Loucy (cell line): Measurements from ENCODE around the gene SH2D6.

Source experiments
- H2AFZ ChIP-seq: fragments of 200-600 bp; sonication (generic); 2 replicates; pipeline ENCODE4 v1.6.0; 2016; ENCODE audit warnings: antibody characterized with exemption, mild to moderate bottlenecking, low read length, moderate library complexity
- H3F3A ChIP-seq: fragments of 200-600 bp; 2 replicates; pipeline ENCODE4 v1.6.0; 2016; ENCODE audit warnings: antibody characterized with exemption, low read depth, mild to moderate bottlenecking
- H3K27me3 ChIP-seq: fragments of 200-600 bp; sonication (generic); 2 replicates; pipeline ENCODE4 v1.6.1; 2014; ENCODE audit warnings: low read length, mild to moderate bottlenecking; ENCODE audit not compliant: insufficient read depth, poor library complexity, severe bottlenecking
- H3K36me3 ChIP-seq: fragments of 200-600 bp; sonication (generic); 2 replicates; pipeline ENCODE4 v1.6.1; 2016; ENCODE audit warnings: low read length; ENCODE audit not compliant: insufficient read depth
- H3K4me1 ChIP-seq: fragments of 200-600 bp; sonication (generic); 2 replicates; pipeline ENCODE4 v1.5.1; 2014; ENCODE audit warnings: low read length, mild to moderate bottlenecking; ENCODE audit not compliant: insufficient read depth, poor library complexity, severe bottlenecking
- H3K4me2 ChIP-seq: fragments of 200-600 bp; sonication (generic); 2 replicates; pipeline ENCODE4 v1.6.0; 2014; ENCODE audit warnings: antibody characterized with exemption, low read length, low read depth, mild to moderate bottlenecking; ENCODE audit not compliant: poor library complexity, severe bottlenecking
- H3K4me3 ChIP-seq: fragments of 200-600 bp; sonication (generic); 2 replicates; pipeline ENCODE4 v1.5.1; 2014; ENCODE audit warnings: low read length, mild to moderate bottlenecking, mixed read lengths; ENCODE audit not compliant: poor library complexity, severe bottlenecking
- H3K79me2 ChIP-seq: fragments of 200-600 bp; sonication (generic); 2 replicates; pipeline ENCODE4 v1.6.1; 2014; ENCODE audit warnings: low read length; ENCODE audit not compliant: insufficient read depth
- H3K9ac ChIP-seq: fragments of 200-600 bp; sonication (generic); 2 replicates; pipeline ENCODE4 v1.6.0; 2014; ENCODE audit warnings: mild to moderate bottlenecking, low read depth, low read length, moderate library complexity; ENCODE audit not compliant: poor library complexity, severe bottlenecking
- H3K9me2 ChIP-seq: fragments of 200-600 bp; sonication (generic); replicated peaks from 2 replicates; pipeline ENCODE4 v1.6.1; 2016; ENCODE audit warnings: low read depth, low read length, mixed read lengths
- H3K9me3 ChIP-seq: fragments of 200-600 bp; sonication (generic); 2 replicates; pipeline ENCODE4 v1.6.1; 2014; ENCODE audit warnings: mild to moderate bottlenecking, antibody characterized with exemption, low read length, low read depth; ENCODE audit not compliant: insufficient read depth
- H4K20me1 ChIP-seq: fragments of 200-600 bp; sonication (generic); 2 replicates; pipeline ENCODE4 v1.6.0; 2014; ENCODE audit warnings: antibody characterized with exemption, low read length, mild to moderate bottlenecking; ENCODE audit not compliant: insufficient read depth, poor library complexity, severe bottlenecking
- CTCF ChIP-seq: fragments of 200-600 bp; sonication (generic); conservative IDR thresholded peaks from 2 replicates; pipeline ENCODE4 v1.5.1; 2014; ENCODE audit warnings: mild to moderate bottlenecking, antibody characterized with exemption, low read length
- EZH2phosphoT487 ChIP-seq: fragments of 200-600 bp; IDR thresholded peaks from 2 replicates; pipeline ENCODE4 v1.6.1; 2018; ENCODE audit warnings: antibody characterized with exemption, mild to moderate bottlenecking, moderate library complexity, borderline replicate concordance

The SH2D6 gene

DNA sequence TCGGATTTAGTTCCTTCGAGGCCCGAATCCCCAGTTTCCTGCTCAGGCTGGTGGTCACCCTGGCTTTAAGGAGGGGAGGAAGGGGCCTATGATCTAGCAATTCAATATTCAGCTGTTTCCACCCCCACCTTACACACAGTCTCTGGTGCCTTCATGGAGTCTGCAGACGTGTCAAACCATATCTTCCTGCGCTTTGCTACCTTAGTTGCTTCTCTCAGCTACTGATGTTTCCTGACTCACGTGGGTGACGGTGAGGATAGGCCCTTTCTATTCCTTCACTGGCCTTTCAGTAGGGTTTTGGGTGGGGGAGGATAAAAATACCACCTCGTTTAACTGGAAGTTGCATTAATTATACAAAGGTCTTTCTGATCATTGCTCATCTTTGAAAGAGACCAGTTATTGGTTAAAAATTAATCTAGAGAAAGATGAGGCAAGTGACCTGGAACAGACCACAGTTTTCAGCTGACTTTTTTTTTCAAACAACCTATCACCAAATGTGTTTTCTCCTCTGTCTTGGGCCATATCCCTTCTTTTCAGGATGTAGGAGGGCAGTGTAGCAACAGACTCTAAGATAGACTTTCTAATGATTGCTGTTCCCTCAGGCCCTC is 49.7 kb downstream of the SH2D6 start:
- Histone ChIP-seq H3K36me3 (no peaks in the 10 kb centered on the region), H3K9me2 (no peaks in the 10 kb centered on the region), H3K9me3 (no peaks in the 10 kb centered on the region), H3F3A (no peaks in the 10 kb centered on the region), H4K20me1 (no peaks in the 10 kb centered on the region), H3K4me2 (no peak overlapping the region), H3K79me2 (no peaks in the 10 kb centered on the region), H3K4me3 (no peak overlapping the region), H3K9ac (no peak overlapping the region), H2AFZ (no peak overlapping the region), H3K27me3 (no peaks in the 10 kb centered on the region), H3K4me1 (peaks cover 7% of the 10 kb centered on the region)
- TF ChIP-seq CTCF = no peak
- TF ChIP-seq EZH2phosphoT487 = no peak

GRCh38 chr2:85468704-85469349 is 50.3 kb downstream of the SH2D6 start:
- no peaks in the 10 kb centered on the region for H3K9me3 ChIP-seq
- H3K4me2 ChIP-seq = no peak overlapping the region
- H3K9ac ChIP-seq = no peak overlapping the region
- H3K79me2 ChIP-seq = no peaks in the 10 kb centered on the region
- H3K9me2 ChIP-seq = no peaks in the 10 kb centered on the region
- H3K4me1 ChIP-seq = peaks cover 7% of the 10 kb centered on the region
- TF ChIP-seq EZH2phosphoT487 = no peak
- TF ChIP-seq CTCF = no peak
- H4K20me1 ChIP-seq = no peaks in the 10 kb centered on the region
- H3F3A ChIP-seq = no peaks in the 10 kb centered on the region
- H3K27me3 ChIP-seq = no peaks in the 10 kb centered on the region
- H2AFZ ChIP-seq = no peak overlapping the region
- no peaks in the 10 kb centered on the region for H3K36me3 ChIP-seq
- H3K4me3 ChIP-seq = no peak overlapping the region

- no peaks in the 10 kb centered on the region for H3K36me3 ChIP-seq
- H3K4me2 ChIP-seq = no peak overlapping the region
- no peak overlapping the region for H3K9ac ChIP-seq
- H3K4me1 ChIP-seq = peaks cover 10% of the 10 kb centered on the region
- H3K27me3 ChIP-seq = no peaks in the 10 kb centered on the region
- no peak for TF ChIP-seq CTCF
- no peak for TF ChIP-seq EZH2phosphoT487
- H3K79me2 ChIP-seq = no peaks in the 10 kb centered on the region
- H3K9me3 ChIP-seq = no peaks in the 10 kb centered on the region
- H3K4me3 ChIP-seq = no peak overlapping the region
- no peaks in the 10 kb centered on the region for H4K20me1 ChIP-seq
- no peaks in the 10 kb centered on the region for H3F3A ChIP-seq
- H2AFZ ChIP-seq = no peak overlapping the region
- H3K9me2 ChIP-seq = no peaks in the 10 kb centered on the region
Observed at GRCh38 chr2:85470850-85471800, 52.6 kb downstream of the SH2D6 start.
